Activated B cell treated with CpG ODN at 0.5 μM for 24 hours (primary cell): ENCODE measurements around the gene CUX1. TPM values are rescaled to one million over a fixed set of nuclear protein-coding genes. Genes with fewer than 3 reads are reported as not detected.

ENCODE experiments used
- ATAC-seq: fragments of 200-7000 bp; cut with Tn5 transposase; one replicate; pipeline ENCODE4 v1.10.0; 2021; ENCODE audit warnings: low read depth, mild to moderate bottlenecking, moderate library complexity
- CTCF ChIA-PET: fragments of 350-600 bp; sonication (Branson Sonifier 250); formaldehyde crosslinking; loops from one replicate; lab custom pipeline; 2021; ENCODE audit warnings: antibody characterized with exemption; lab: Charles Lee
- POLR2A ChIA-PET: fragments of 350-600 bp; sonication (Branson Sonifier 250); formaldehyde crosslinking; loops from one replicate; lab custom pipeline; 2021; ENCODE audit warnings: antibody characterized with exemption; lab: Charles Lee
- DNase-seq: peaks from one replicate; pipeline ENCODE4 v3.0.0; 2022
- H3K27ac Mint-ChIP-seq: one replicate; pipeline ENCODE4 v1.8.0; 2020; ENCODE audit warnings: mixed read lengths
- H3K27me3 Mint-ChIP-seq: one replicate; pipeline ENCODE4 v1.8.0; 2021; ENCODE audit warnings: mixed read lengths
- H3K36me3 Mint-ChIP-seq: one replicate; pipeline ENCODE4 v1.8.0; 2021; ENCODE audit warnings: low read depth, mixed read lengths
- H3K4me1 Mint-ChIP-seq: one replicate; pipeline ENCODE4 v1.8.0; 2021; ENCODE audit warnings: mixed read lengths
- H3K4me3 Mint-ChIP-seq: one replicate; pipeline ENCODE4 v1.8.0; 2020; ENCODE audit warnings: mild to moderate bottlenecking, mixed read lengths
- H3K9me3 Mint-ChIP-seq: one replicate; pipeline ENCODE4 v1.8.0; 2020; ENCODE audit warnings: mixed read lengths
- CTCF ChIP-seq: fragments of 200-600 bp; IDR thresholded peaks from one replicate; pipeline ENCODE4 v1.8.0; 2022; ENCODE audit warnings: antibody characterized with exemption, mild to moderate bottlenecking
- intact Hi-C: fragments of 100-400 bp; cut with micrococcal nuclease; formaldehyde crosslinking; loops from one replicate; pipeline ENCODE4 v1.15.1; 2024
- total RNA-seq: library from RNA; stranded (reverse); gene quantifications from 2 replicates; pipeline ENCODE4 v1.2.3, GENCODE V29; 2022

CUX1 gene
- total RNA-seq, 1 donor from 2014 or later = 61.7 TPM

- ChIA-PET POLR2A (interaction anchor here (0.6 kb wide), 2 partner anchors 217 to 1735 kb away, joined by 4 to 5 read pairs; no protein-coding TSS in a partner anchor), CTCF (no interaction called here)
- H3K27ac Mint-ChIP-seq = peak overlapping the region; percentile 82
- H3K36me3 Mint-ChIP-seq = peaks cover 40% of the 10 kb centered on the region
- H3K9me3 Mint-ChIP-seq = no peaks in the 10 kb centered on the region
- intact Hi-C loops = no loop called here
- TF ChIP-seq CTCF = no peak
- H3K27me3 Mint-ChIP-seq = no peaks in the 10 kb centered on the region
- peak; percentile 89 for ATAC-seq
- no peak overlapping the region for H3K4me3 Mint-ChIP-seq
- H3K4me1 Mint-ChIP-seq = peaks cover 17% of the 10 kb centered on the region
- DNase-seq = peak; percentile 38
These were observed 394.4 kb downstream of the CUX1 start for GRCh38 chr7:102211590-102212550.

DNA sequence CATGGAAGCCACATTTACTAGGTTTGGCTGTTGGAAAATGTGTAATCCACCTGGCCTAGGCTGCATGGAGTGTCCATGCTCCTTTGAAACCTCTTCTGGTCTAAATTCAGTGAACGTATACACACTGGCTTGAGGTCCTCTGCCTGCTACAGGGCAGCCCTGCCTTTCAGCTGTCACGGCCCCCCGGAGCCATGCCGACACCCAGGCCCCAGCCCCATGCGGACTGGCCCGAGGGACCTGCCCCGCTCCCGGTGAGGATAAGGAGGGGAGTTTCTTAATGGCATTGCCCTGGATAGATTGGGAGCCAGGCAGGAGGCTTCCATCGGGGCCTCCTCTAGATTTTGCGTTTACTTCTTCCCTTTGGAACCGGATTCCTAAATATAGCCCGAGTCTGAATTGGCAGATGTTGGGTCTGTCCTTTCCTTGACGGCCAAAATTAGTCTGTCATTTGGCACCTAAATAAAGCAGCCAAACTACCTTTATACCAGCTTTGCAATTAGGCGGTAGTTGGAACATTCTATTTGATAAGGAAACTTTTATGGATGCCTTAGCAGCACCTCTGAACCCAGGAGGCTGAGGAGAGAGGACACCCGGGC lies 397.1 kb downstream of the CUX1 start:
- no peak for ATAC-seq
- Mint-ChIP-seq H3K9me3 (no peaks in the 10 kb centered on the region), H3K4me3 (no peak overlapping the region), H3K27ac (no peak overlapping the region), H3K36me3 (peaks cover 30% of the 10 kb centered on the region), H3K27me3 (no peaks in the 10 kb centered on the region), H3K4me1 (peaks cover 17% of the 10 kb centered on the region)
- TF ChIP-seq CTCF = no peak
- ChIA-PET POLR2A (no interaction called here), CTCF (interaction anchor here (0.5 kb wide), 1 partner anchor 540 kb away, joined by 3 read pairs; no protein-coding TSS in a partner anchor)
- DNase-seq = no peak
- intact Hi-C loops = no loop called here

DNA sequence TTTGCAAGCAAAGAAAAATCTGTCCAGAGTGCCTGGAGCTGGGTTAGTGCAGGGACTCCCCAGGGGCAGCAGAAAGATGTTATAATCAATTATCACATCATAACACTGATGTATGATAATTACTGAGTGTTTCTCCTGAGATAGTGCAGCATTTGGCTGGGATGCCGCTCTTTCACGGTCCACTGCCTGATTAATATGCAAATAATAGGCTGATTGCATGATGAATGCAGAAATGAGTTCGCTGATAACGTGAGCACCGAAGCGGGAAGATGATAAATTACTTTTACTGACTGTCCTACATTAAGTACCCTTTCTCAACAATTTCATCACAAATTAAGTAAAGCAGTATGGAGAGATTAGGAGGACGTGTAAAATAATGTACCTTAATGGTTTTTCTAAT lies 397.8 kb downstream of the CUX1 start:
- ChIA-PET CTCF (no interaction called here), POLR2A (no interaction called here)
- Mint-ChIP-seq H3K9me3 (no peaks in the 10 kb centered on the region), H3K36me3 (peaks cover 32% of the 10 kb centered on the region), H3K27me3 (no peaks in the 10 kb centered on the region), H3K4me1 (peaks cover 17% of the 10 kb centered on the region), H3K4me3 (no peak overlapping the region), H3K27ac (no peak overlapping the region)
- TF ChIP-seq CTCF = no peak
- DNase-seq = no peak
- ATAC-seq = no peak
- intact Hi-C loops = no loop called here

DNA sequence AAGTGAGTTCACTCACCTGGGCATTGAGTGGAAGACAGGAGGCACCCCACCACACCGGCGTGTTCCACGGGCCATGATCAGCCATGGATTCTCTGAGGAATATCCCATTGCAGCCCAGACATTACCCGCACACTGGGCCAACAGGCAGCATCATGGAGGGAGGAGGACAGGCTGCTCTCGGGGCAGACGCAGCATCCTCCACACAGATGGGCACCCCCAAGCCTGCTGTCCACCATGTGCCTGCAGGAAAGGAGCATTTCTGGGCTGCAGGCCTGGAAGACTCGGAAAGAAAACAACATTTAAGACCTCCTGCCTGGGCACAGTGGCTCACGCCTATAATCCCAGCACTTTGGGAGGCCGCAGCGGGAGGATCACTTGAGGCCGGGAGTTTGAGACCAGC lies 398.3 kb downstream of the CUX1 start:
- Mint-ChIP-seq H3K4me1 (peaks cover 17% of the 10 kb centered on the region), H3K9me3 (no peaks in the 10 kb centered on the region), H3K27ac (no peak overlapping the region), H3K4me3 (no peak overlapping the region), H3K27me3 (no peaks in the 10 kb centered on the region), H3K36me3 (peaks cover 30% of the 10 kb centered on the region)
- TF ChIP-seq CTCF = no peak
- CTCF ChIA-PET = no interaction called here
- intact Hi-C loops = no loop called here
- POLR2A ChIA-PET = no interaction called here
- no peak for DNase-seq
- no peak for ATAC-seq
